HCT116 (cell line): ENCODE results near the gene CCT8. TPM values are rescaled to one million over a fixed set of nuclear protein-coding genes. Genes with fewer than 3 reads are reported as not detected.
A peak's percentile ranks its signal among the peaks of the same experiment; 100 is the strongest.

Source experiments
- ATAC-seq: fragments of 200-7000 bp; cut with Tn5 transposase; 2 replicates; pipeline ENCODE4 v1.9.1; 2020; ENCODE audit warnings: mild to moderate bottlenecking, moderate library complexity
- BruUV-seq: library from RNA; stranded (reverse); fragments of 400-500 nt; replicated peaks from 2 replicates; lab custom pipeline; 2021; lab: Mats Ljungman, UMichigan
- CTCF ChIA-PET: fragments of 300-600 bp; sonication (Branson Sonifier 250); formaldehyde crosslinking; loops from one replicate; lab custom pipeline; 2021; ENCODE audit warnings: antibody characterized with exemption; lab: Charles Lee
- POLR2A ChIA-PET: fragments of 300-600, 350-600 bp; sonication (Branson Sonifier 250); formaldehyde crosslinking; loops from one replicate; lab custom pipeline; 2021; ENCODE audit warnings: antibody characterized with exemption; lab: Charles Lee
- RAD21 ChIA-PET, 2 experiments: fragments of 300-600 bp; sonication (Branson Sonifier 250); formaldehyde crosslinking; loops; one replicate each; lab custom pipeline; 2023; ENCODE audit warnings: low total read pairs in 2 of 2; ENCODE audit not compliant: uncharacterized antibody in 2 of 2, unreplicated experiment in 2 of 2, low non-redundant PET in 1 of 2; lab: Charles Lee
- DNase-seq: peaks from one replicate; pipeline ENCODE4 v3.0.0-alpha.2; 2010; ENCODE audit warnings: low read depth, low spot score
- H2AFZ ChIP-seq: fragments of 200-600 bp; shearing (Covaris generic), sonication (generic); 2 replicates; pipeline ENCODE4 v1.6.1; 2017; ENCODE audit warnings: low read depth, mixed run types, mixed read lengths, antibody characterized with exemption, low read length; ENCODE audit not compliant: poor library complexity, severe bottlenecking
- H3K27ac ChIP-seq: 2 replicates; pipeline ENCODE4 v1.5.1; 2012; ENCODE audit warnings: low read depth, low read length
- H3K27me3 ChIP-seq: fragments of 200-600 bp; sonication (generic); 2 replicates; pipeline ENCODE4 v1.6.1; 2016; ENCODE audit warnings: mixed run types, low read length, mixed read lengths; ENCODE audit not compliant: insufficient read depth
- H3K36me3 ChIP-seq, 2 experiments: fragments of 200-500 bp in 1 of 2; fragments of 200-600 bp in 1 of 2; sonication (Bioruptor generic) in 1 of 2; sonication (generic) in 1 of 2; 2 replicates each; pipeline versions ENCODE4 v1.5.1 to v1.6.1; 2014 to 2016; ENCODE audit warnings: low read length in 2 of 2, inconsistent platforms in 1 of 2, mixed read lengths in 1 of 2, mixed run types in 1 of 2; ENCODE audit not compliant: insufficient read depth in 2 of 2, control insufficient read depth in 1 of 2
- H3K4me1 ChIP-seq, 2 experiments: fragments of 200-600 bp in 1 of 2; sonication (generic) in 1 of 2; 2 replicates each; pipeline versions ENCODE4 v1.5.1 to v1.6.1; 2012 to 2017; ENCODE audit warnings: low read length in 2 of 2, inconsistent platforms in 1 of 2, mild to moderate bottlenecking in 1 of 2, mixed read lengths in 1 of 2, mixed run types in 1 of 2, moderate library complexity in 1 of 2; ENCODE audit not compliant: insufficient read depth in 2 of 2, control insufficient read depth in 1 of 2
- H3K4me2 ChIP-seq: fragments of 200-600 bp; sonication (generic); 2 replicates; pipeline ENCODE4 v1.6.1; 2017; ENCODE audit warnings: mixed run types, low read length, mixed read lengths
- H3K4me3 ChIP-seq, 2 experiments: fragments of 200-600 bp in 1 of 2; sonication (generic) in 1 of 2; replicated peaks in 1 of 2; 2 replicates each; pipeline ENCODE4 v1.5.1; 2011 to 2016; ENCODE audit warnings: low read length in 2 of 2, control low read depth in 1 of 2, low read depth in 1 of 2, mild to moderate bottlenecking in 1 of 2, mixed read lengths in 1 of 2, mixed run types in 1 of 2
- H3K79me2 ChIP-seq: fragments of 200-600 bp; sonication (generic); 2 replicates; pipeline ENCODE4 v1.6.1; 2017; ENCODE audit warnings: mild to moderate bottlenecking, mixed run types, low read length, moderate library complexity, mixed read lengths; ENCODE audit not compliant: insufficient read depth
- H3K9ac ChIP-seq: fragments of 200-600 bp; sonication (generic); 2 replicates; pipeline ENCODE4 v1.6.1; 2016; ENCODE audit warnings: low read length, mixed read lengths
- H3K9me2 ChIP-seq: fragments of 200-600 bp; sonication (generic), shearing (Covaris generic); 2 replicates; pipeline ENCODE4 v1.6.1; 2017; ENCODE audit warnings: mixed run types, mild to moderate bottlenecking, moderate library complexity; ENCODE audit not compliant: insufficient read depth
- H3K9me3 ChIP-seq, 2 experiments: fragments of 200-500 bp in 1 of 2; fragments of 200-600 bp in 1 of 2; sonication (Bioruptor generic) in 1 of 2; sonication (generic) in 1 of 2; 2 replicates each; pipeline ENCODE4 v1.6.1; 2014 to 2017; ENCODE audit warnings: low read length in 2 of 2, mixed read lengths in 2 of 2, inconsistent platforms in 1 of 2, low read depth in 1 of 2, mild to moderate bottlenecking in 1 of 2, mixed run types in 1 of 2, moderate library complexity in 1 of 2; ENCODE audit not compliant: control insufficient read depth in 1 of 2, insufficient read depth in 1 of 2
- H4K20me1 ChIP-seq: fragments of 200-600 bp; sonication (generic), shearing (Covaris generic); 2 replicates; pipeline ENCODE4 v1.6.1; 2017; ENCODE audit warnings: mixed run types, mild to moderate bottlenecking, moderate library complexity; ENCODE audit not compliant: insufficient read depth
- EGR1 ChIP-seq: IDR thresholded peaks from 2 replicates; pipeline ENCODE4 v1.6.1; 2012; ENCODE audit warnings: low read depth
- ELF1 ChIP-seq: IDR thresholded peaks from 2 replicates; pipeline ENCODE4 v1.6.1; 2012; ENCODE audit warnings: low read depth, borderline replicate concordance
- FOSL1 ChIP-seq: IDR thresholded peaks from 2 replicates; pipeline ENCODE4 v1.6.1; 2012; ENCODE audit warnings: low read depth
- JUND ChIP-seq: IDR thresholded peaks from 2 replicates; pipeline ENCODE4 v1.6.1; 2012
- POLR2A ChIP-seq: IDR thresholded peaks from 2 replicates; pipeline ENCODE4 v1.7.0; 2011; ENCODE audit warnings: borderline replicate concordance; ENCODE audit not compliant: insufficient read depth, insufficient read length; ENCODE audit errors: extremely low read depth
- SIN3A ChIP-seq: IDR thresholded peaks from 2 replicates; pipeline ENCODE4 v1.6.1; 2012; ENCODE audit warnings: low read depth
- SP1 ChIP-seq: IDR thresholded peaks from 2 replicates; pipeline ENCODE4 v1.6.1; 2012; ENCODE audit warnings: low read depth
- YY1 ChIP-seq: IDR thresholded peaks from 2 replicates; pipeline ENCODE4 v1.6.1; 2011; ENCODE audit warnings: low read length, low read depth, moderate library complexity, mild to moderate bottlenecking; ENCODE audit not compliant: insufficient replicate concordance; ENCODE audit errors: extremely low read depth
- ZFX ChIP-seq: fragments of 450-650 bp; IDR thresholded peaks from 2 replicates; pipeline ENCODE4 v1.6.1; 2017
- intact Hi-C: fragments of 100-400 bp; cut with micrococcal nuclease; formaldehyde crosslinking; loops from 2 replicates; pipeline ENCODE4 v1.10.0; 2022
- total RNA-seq: library from RNA; stranded (reverse); gene quantifications from one replicate; pipeline ENCODE4 v1.2.1, GENCODE V29; 2021; ENCODE audit not compliant: unreplicated experiment
- TF ChIP-seq, protein P1 (sequence below), 3 experiments: fragments of 200-600 bp in 1 of 3; sonication (generic) in 1 of 3; IDR thresholded peaks in 2 of 3; conservative IDR thresholded peaks in 1 of 3; 2 replicates each; pipeline ENCODE4 v1.5.1; 2012 to 2017; ENCODE audit warnings: low read depth in 2 of 3, low read length in 2 of 3, antibody characterized with exemption in 1 of 3, borderline replicate concordance in 1 of 3, control low read depth in 1 of 3, mild to moderate bottlenecking in 1 of 3, mixed read lengths in 1 of 3, mixed run types in 1 of 3, moderate library complexity in 1 of 3; ENCODE audit not compliant: insufficient read depth in 1 of 3
- TF ChIP-seq, protein P2 (sequence below): IDR thresholded peaks from 2 replicates; pipeline ENCODE4 v1.6.1; 2012
- TF ChIP-seq, protein P3 (sequence below): IDR thresholded peaks from 2 replicates; pipeline ENCODE4 v1.6.1; 2012; ENCODE audit warnings: low read depth

Gene CCT8
- total RNA-seq, 1 experiment from 2014 or later: 355 TPM

DNA sequence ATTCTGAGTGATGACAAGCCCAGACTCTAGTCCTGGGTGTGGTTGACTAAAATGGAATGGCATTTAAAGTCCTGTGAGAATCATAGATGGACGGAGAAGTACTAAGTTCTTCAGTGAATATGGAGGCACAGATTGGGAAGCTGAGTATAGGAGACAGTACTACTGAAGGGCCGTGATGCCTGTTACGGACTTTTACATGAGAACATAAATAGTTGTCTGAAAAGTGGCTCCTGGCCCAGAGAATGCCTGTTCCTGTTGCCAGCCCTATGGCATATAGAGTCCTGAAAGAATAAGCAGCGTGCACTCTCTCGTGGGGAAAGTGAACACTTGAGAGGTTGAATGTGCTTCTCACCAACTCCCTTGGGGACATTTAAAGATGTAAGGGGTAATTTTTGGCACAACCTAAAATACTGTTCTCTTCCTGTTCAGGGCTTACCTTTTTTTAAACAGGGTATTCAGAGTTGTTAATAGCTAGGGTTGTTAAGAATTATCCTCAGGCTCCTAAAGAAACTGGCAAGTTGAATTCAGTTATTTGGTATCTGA is 20.4 kb downstream of the CCT8 start:
- intact Hi-C loops: no loop called here
- Histone ChIP-seq H3K9me3 (no peaks in the 10 kb centered on the region), H3K9me2 (no peaks in the 10 kb centered on the region), H4K20me1 (no peaks in the 10 kb centered on the region), H3K27me3 (no peaks in the 10 kb centered on the region), H3K4me3 (no peak overlapping the region), H3K27ac (no peak overlapping the region), H3K79me2 (no peaks in the 10 kb centered on the region; the same call in 1 of the 2 replicates), H3K9ac (no peak overlapping the region), H3K4me2 (no peak overlapping the region), H3K4me1 (no peaks in the 10 kb centered on the region)
- DNase-seq: no peak
- no peak for ATAC-seq
- CTCF ChIA-PET: no interaction called here
- RAD21 ChIA-PET: no interaction called here
- BruUV-seq: TSS peak; percentile 22
- POLR2A ChIA-PET: no interaction called here
- TF ChIP-seq, protein P1, sequence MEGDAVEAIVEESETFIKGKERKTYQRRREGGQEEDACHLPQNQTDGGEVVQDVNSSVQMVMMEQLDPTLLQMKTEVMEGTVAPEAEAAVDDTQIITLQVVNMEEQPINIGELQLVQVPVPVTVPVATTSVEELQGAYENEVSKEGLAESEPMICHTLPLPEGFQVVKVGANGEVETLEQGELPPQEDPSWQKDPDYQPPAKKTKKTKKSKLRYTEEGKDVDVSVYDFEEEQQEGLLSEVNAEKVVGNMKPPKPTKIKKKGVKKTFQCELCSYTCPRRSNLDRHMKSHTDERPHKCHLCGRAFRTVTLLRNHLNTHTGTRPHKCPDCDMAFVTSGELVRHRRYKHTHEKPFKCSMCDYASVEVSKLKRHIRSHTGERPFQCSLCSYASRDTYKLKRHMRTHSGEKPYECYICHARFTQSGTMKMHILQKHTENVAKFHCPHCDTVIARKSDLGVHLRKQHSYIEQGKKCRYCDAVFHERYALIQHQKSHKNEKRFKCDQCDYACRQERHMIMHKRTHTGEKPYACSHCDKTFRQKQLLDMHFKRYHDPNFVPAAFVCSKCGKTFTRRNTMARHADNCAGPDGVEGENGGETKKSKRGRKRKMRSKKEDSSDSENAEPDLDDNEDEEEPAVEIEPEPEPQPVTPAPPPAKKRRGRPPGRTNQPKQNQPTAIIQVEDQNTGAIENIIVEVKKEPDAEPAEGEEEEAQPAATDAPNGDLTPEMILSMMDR (IDR thresholded peaks at IDR 0.05 in 2 of 3, conservative IDR thresholded peaks at IDR 0.05 in 1 of 3; ENCODE audit: borderline replicate concordance in 1 of 3, insufficient read depth in 1 of 3, low read depth in 2 of 3, low read length in 2 of 3): no peak
- TF ChIP-seq, all 23 proteins: peak for 0
- Histone ChIP-seq H2AFZ (no peak overlapping the region), H3K36me3 (peaks cover 46 to 49% of the 10 kb centered on the region in 2 experiments; a peak in 3 of 4 replicates)

DNA sequence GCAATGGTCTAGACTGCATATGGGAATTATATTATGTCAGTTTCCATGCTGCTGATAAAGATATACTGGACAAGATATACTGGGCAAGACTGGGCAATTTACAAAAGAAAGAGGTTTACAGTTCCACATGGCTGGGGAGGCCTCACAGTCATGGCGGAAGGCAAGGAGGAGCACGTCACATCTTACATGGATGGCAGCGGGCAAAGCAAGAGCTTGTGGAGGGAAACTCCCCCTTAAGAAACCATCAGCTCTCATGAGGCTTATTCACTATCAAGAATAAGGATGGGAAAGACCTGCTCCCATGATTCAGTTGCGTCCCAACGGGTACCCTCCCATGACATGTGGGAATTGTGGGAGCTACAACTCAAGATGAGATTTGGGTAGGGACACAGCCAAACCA is 21.2 kb downstream of the CCT8 start:
- no peak for DNase-seq
- Histone ChIP-seq H3K9me3 (no peaks in the 10 kb centered on the region), H3K27ac (no peak overlapping the region), H3K4me1 (no peaks in the 10 kb centered on the region), H3K79me2 (no peaks in the 10 kb centered on the region; the same call in none of the 2 replicates), H3K9ac (no peak overlapping the region), H3K4me2 (no peak overlapping the region), H3K9me2 (no peaks in the 10 kb centered on the region), H2AFZ (no peak overlapping the region), H3K4me3 (no peak overlapping the region), H3K27me3 (no peaks in the 10 kb centered on the region), H3K36me3 (peaks cover 45 to 49% of the 10 kb centered on the region in 2 experiments; a peak in 3 of 4 replicates), H4K20me1 (no peaks in the 10 kb centered on the region)
- intact Hi-C loops: no loop called here
- CTCF ChIA-PET: no interaction called here
- no TSS peak for BruUV-seq
- RAD21 ChIA-PET: no interaction called here
- POLR2A ChIA-PET: no interaction called here
- ATAC-seq: no peak
- TF ChIP-seq JUND: no peak
- TF ChIP-seq SP1: no peak
- TF ChIP-seq POLR2A: no peak
- no peak for TF ChIP-seq ELF1
- TF ChIP-seq YY1: no peak
- TF ChIP-seq, protein P2, sequence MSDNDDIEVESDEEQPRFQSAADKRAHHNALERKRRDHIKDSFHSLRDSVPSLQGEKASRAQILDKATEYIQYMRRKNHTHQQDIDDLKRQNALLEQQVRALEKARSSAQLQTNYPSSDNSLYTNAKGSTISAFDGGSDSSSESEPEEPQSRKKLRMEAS: no peak
- no peak for TF ChIP-seq ZFX
- TF ChIP-seq EGR1: no peak
- TF ChIP-seq, protein P3, sequence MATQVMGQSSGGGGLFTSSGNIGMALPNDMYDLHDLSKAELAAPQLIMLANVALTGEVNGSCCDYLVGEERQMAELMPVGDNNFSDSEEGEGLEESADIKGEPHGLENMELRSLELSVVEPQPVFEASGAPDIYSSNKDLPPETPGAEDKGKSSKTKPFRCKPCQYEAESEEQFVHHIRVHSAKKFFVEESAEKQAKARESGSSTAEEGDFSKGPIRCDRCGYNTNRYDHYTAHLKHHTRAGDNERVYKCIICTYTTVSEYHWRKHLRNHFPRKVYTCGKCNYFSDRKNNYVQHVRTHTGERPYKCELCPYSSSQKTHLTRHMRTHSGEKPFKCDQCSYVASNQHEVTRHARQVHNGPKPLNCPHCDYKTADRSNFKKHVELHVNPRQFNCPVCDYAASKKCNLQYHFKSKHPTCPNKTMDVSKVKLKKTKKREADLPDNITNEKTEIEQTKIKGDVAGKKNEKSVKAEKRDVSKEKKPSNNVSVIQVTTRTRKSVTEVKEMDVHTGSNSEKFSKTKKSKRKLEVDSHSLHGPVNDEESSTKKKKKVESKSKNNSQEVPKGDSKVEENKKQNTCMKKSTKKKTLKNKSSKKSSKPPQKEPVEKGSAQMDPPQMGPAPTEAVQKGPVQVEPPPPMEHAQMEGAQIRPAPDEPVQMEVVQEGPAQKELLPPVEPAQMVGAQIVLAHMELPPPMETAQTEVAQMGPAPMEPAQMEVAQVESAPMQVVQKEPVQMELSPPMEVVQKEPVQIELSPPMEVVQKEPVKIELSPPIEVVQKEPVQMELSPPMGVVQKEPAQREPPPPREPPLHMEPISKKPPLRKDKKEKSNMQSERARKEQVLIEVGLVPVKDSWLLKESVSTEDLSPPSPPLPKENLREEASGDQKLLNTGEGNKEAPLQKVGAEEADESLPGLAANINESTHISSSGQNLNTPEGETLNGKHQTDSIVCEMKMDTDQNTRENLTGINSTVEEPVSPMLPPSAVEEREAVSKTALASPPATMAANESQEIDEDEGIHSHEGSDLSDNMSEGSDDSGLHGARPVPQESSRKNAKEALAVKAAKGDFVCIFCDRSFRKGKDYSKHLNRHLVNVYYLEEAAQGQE: no peak
- TF ChIP-seq, protein P1 (IDR thresholded peaks at IDR 0.05 in 2 of 3, conservative IDR thresholded peaks at IDR 0.05 in 1 of 3; ENCODE audit: borderline replicate concordance in 1 of 3, insufficient read depth in 1 of 3, low read depth in 2 of 3, low read length in 2 of 3): no peak
- no peak for TF ChIP-seq SIN3A
- TF ChIP-seq FOSL1: no peak
